ENCODE results near the gene ACSM2A. TPM values are rescaled to one million over a fixed set of nuclear protein-coding genes. Genes with fewer than 3 reads are reported as not detected.
"Not testable (repeated sequence)": the region's sequence is repeated elsewhere in the genome, so short reads cannot be mapped to it uniquely, and the experiment has no call there.

The ACSM2A gene
- total and polyA plus RNA-seq, 8 donors, result 0.08 TPM; not detected in 7

DNA sequence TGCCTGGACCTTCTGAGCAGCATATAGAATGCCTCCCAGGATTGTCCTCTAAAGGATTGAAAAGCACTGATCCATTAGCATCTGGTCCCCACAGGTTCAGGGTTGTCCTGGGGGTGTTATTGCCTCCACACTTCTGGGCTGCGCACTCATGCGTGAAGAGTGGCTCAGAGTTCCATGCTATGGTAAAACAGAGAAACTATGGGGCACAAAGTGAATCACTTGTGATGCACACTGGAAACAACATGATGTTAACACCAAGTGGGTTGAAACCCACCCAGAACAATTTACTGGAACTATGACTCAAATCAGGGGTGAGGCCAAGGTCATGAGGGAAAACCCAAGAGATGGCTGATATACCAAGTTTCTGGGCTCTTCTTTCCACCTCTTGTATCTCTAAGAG lies 18.6 kb downstream of the ACSM2A start:
- intact Hi-C loops (cut with DNase I; ENCODE audit: low total_unique reads); H3K9me3 ChIP-seq; H3K27me3 ChIP-seq; H3K36me3 ChIP-seq; H3K4me1 ChIP-seq; H3K4me3 ChIP-seq; H3K27ac ChIP-seq; DNase-seq: not testable (repeated sequence)
- WGBS, 5 donors, result 88 to 100% (median 96%) methylated on average over 2 of the region's 2 CpGs; no CpG with 5 or more reads in 1 of the 5 donors

DNA sequence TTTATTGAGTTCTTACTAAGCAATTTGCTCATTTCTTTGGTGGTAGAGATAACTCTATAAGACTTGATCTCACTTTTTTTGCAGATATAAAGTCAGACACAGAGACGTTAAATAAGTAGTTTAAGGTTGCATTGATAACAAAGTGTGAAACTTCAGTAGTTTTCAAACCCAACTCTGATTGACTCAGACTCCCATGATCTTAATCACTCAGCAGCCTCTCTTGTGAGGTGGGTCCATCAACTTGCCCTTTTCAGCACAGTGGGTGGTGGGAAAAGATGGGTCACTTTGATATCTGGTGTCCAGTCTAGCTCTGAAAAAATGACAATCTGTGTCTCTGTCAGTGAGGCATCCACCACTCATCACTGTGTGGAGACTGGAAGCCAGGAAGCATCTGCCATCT lies 19.4 kb downstream of the ACSM2A start:
- H3K27me3 ChIP-seq; H3K9me3 ChIP-seq; H3K4me1 ChIP-seq; H3K27ac ChIP-seq; H3K4me3 ChIP-seq; H3K36me3 ChIP-seq; intact Hi-C loops (cut with DNase I; ENCODE audit: low total_unique reads); DNase-seq: not testable (repeated sequence)
- WGBS, 5 donors, result 73 to 89% (median 78%) methylated on average over 1 of the region's 1 CpG

DNA sequence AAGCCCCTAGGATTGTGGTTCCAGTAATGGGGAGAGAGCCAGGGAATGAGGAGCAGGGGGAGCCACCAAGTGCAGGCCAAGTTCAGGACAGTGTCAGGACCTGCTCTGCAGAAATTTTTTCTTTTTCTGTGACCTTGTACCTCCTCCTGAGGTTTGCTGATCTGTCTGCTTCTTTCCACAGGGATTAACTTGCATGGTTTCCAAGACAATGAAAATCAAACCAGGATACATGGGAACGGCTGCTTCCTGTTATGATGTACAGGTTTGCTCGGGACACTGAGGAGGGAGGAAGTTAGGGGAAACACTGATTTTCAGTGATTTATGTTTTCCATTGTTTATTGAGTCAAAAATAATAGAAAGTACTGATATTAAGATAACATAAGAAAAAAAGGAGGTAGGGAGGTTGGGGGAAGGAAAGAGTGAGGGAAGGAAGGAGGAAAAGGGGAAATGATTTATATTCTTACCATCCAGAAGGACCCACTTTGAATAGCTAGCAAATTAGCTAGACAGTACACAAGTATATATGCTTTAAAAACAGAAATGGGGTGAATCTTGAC lies 25.9 kb downstream of the ACSM2A start:
- 23 to 79% (median 46%) methylated on average over 1 to 2 of the region's 2 CpGs for WGBS, 5 donors
- H3K4me3 ChIP-seq; H3K27ac ChIP-seq; H3K27me3 ChIP-seq; H3K4me1 ChIP-seq; DNase-seq; H3K36me3 ChIP-seq; H3K9me3 ChIP-seq; intact Hi-C loops (cut with DNase I; ENCODE audit: low total_unique reads): not testable (repeated sequence)

DNA sequence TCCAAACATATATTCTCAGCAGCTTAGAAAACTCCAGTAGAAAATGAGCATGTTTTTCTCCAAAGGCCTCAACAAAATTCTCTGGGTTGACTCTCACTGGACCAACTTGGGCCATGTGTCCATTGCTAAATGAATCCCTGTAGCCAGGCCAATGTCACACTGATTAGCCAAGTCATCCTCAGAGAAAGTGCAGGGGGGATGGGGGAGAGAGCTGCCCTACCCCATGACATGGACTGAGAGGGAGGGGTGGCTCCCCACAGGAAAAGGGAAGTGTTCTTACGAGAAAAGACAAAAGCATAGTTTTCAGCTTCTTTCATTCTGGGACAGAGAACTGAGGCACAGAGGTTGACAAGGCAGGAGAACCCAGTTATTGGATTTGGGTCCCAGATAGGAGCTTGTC lies 32.7 kb downstream of the ACSM2A start:
- H3K27ac ChIP-seq; H3K36me3 ChIP-seq; H3K4me1 ChIP-seq; H3K9me3 ChIP-seq; intact Hi-C loops (cut with DNase I; ENCODE audit: low total_unique reads); H3K4me3 ChIP-seq; H3K27me3 ChIP-seq; DNase-seq: not testable (repeated sequence)
- WGBS, 5 donors, result 43 to 67% (median 56%) methylated on average over 1 of the region's 1 CpG

DNA sequence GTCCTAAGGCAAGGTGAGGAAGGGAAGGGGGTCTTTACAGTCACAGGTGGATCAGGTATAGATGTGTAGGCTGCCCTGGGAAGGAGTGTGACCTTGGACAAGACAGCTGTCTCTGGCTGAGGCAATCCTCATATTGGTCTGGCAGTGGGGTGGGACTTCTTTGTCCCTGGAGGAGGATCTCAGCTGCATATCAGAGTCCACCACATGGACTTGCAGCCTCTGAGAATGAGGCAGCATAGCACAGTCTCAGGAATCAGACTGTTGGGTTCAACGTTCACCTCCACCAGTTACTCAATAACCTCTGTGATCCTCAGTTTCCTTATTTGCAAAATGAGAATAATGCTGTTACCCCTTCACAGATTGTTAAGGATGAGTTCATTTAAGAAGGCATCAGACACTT lies 33.4 kb downstream of the ACSM2A start:
- DNase-seq, result no peak
- no peak overlapping the region for H3K4me3 ChIP-seq
- no peak for TF ChIP-seq EP300 (IDR thresholded peaks at IDR 0.05)
- TF ChIP-seq CTCF (IDR thresholded peaks at IDR 0.05), result no peak
- TF ChIP-seq POLR2AphosphoS5 (IDR thresholded peaks at IDR 0.05), result no peak
- TF ChIP-seq POLR2A (IDR thresholded peaks at IDR 0.05), result no peak
- no peak overlapping the region for H3K27ac ChIP-seq
- H3K4me1 ChIP-seq, result no peaks in the 10 kb centered on the region
- no peaks in the 10 kb centered on the region for H3K9me3 ChIP-seq
- intact Hi-C loops (cut with DNase I; ENCODE audit: low total_unique reads), result no loop called here
- H3K36me3 ChIP-seq, result no peaks in the 10 kb centered on the region
- WGBS, 5 donors, result 63 to 93% (median 86%) methylated on average over 1 of the region's 1 CpG
- no peaks in the 10 kb centered on the region for H3K27me3 ChIP-seq

DNA sequence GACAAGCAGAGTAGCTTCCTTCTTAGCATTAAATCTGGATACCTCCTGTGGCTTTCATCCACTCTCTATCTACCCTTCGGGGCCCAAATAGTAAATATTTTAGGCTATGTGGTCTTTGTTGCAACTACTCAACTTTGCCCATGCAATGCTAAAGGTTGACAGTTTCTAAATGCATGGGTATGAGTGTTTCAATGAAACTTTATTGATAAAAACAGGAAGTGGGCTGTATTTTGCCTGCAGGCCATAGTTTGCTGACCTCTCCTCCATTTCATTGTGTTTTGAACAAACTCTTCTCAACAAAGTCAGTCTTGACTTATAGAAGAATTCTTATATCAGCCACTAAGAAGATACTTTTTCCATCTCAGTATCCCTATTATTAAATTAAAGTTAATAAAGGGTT lies 34.1 kb downstream of the ACSM2A start:
- no peaks in the 10 kb centered on the region for H3K4me1 ChIP-seq
- intact Hi-C loops (cut with DNase I; ENCODE audit: low total_unique reads), result no loop called here
- no peaks in the 10 kb centered on the region for H3K36me3 ChIP-seq
- H3K4me3 ChIP-seq, result no peak overlapping the region
- DNase-seq, result no peak
- H3K27ac ChIP-seq, result no peak overlapping the region
- WGBS, 5 donors, result 66 to 84% (median 75%) methylated on average over 1 of the region's 1 CpG
- no peaks in the 10 kb centered on the region for H3K27me3 ChIP-seq
- no peaks in the 10 kb centered on the region for H3K9me3 ChIP-seq
- no peak for TF ChIP-seq POLR2A (IDR thresholded peaks at IDR 0.05)

- H3K36me3 ChIP-seq; H3K4me3 ChIP-seq; H3K27ac ChIP-seq; intact Hi-C loops (cut with DNase I; ENCODE audit: low total_unique reads); DNase-seq; H3K9me3 ChIP-seq; H3K27me3 ChIP-seq; H3K4me1 ChIP-seq: not testable (repeated sequence)
- WGBS, 5 donors, result no CpG with 5 or more reads among the region's 3 CpGs
Observed at GRCh38 chr16:20490994-20491393, 39.7 kb downstream of the ACSM2A start.

DNA sequence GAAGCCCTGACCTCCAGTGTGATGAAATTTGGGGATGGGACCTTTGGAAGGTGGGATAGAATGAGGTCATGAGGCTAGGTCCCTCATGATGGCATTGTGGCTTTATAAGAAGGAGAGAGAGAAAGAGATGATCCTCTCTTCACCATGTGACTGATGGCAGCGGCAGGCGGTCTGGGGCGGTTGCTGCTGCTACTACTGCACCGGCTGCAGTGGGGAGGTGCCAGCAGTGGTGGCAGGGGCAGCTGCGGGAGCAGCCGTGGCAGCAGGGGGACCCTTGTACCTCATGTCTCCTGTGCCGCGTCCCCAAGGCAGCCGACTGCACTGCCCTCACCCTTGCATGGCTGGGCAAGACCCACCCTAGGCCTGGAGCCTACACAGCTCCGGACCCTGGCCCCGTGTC lies 40.1 kb downstream of the ACSM2A start:
- H3K4me3 ChIP-seq; H3K36me3 ChIP-seq; H3K4me1 ChIP-seq; H3K27me3 ChIP-seq; H3K27ac ChIP-seq; DNase-seq; H3K9me3 ChIP-seq; intact Hi-C loops (cut with DNase I; ENCODE audit: low total_unique reads): not testable (repeated sequence)
- WGBS, 5 donors, result no CpG with 5 or more reads among the region's 11 CpGs

All from stomach (tissue), 9 donors.